HCT116 (cell line): ENCODE results near the gene GBGT1. TPM values are rescaled to one million over a fixed set of nuclear protein-coding genes. Genes with fewer than 3 reads are reported as not detected.
"Not testable (repeated sequence)": the region's sequence is repeated elsewhere in the genome, so short reads cannot be mapped to it uniquely, and the experiment has no call there.

Source experiments
- ATAC-seq: fragments of 200-7000 bp; cut with Tn5 transposase; 2 replicates; pipeline ENCODE4 v1.9.1; 2020; ENCODE audit warnings: mild to moderate bottlenecking, moderate library complexity
- BruUV-seq: library from RNA; stranded (reverse); fragments of 400-500 nt; replicated peaks from 2 replicates; lab custom pipeline; 2021; lab: Mats Ljungman, UMichigan
- CTCF ChIA-PET: fragments of 300-600 bp; sonication (Branson Sonifier 250); formaldehyde crosslinking; loops from one replicate; lab custom pipeline; 2021; ENCODE audit warnings: antibody characterized with exemption; lab: Charles Lee
- POLR2A ChIA-PET: fragments of 300-600, 350-600 bp; sonication (Branson Sonifier 250); formaldehyde crosslinking; loops from one replicate; lab custom pipeline; 2021; ENCODE audit warnings: antibody characterized with exemption; lab: Charles Lee
- RAD21 ChIA-PET, 2 experiments: fragments of 300-600 bp; sonication (Branson Sonifier 250); formaldehyde crosslinking; loops; one replicate each; lab custom pipeline; 2023; ENCODE audit warnings: low total read pairs in 2 of 2; ENCODE audit not compliant: uncharacterized antibody in 2 of 2, unreplicated experiment in 2 of 2, low non-redundant PET in 1 of 2; lab: Charles Lee
- DNase-seq: peaks from one replicate; pipeline ENCODE4 v3.0.0-alpha.2; 2010; ENCODE audit warnings: low read depth, low spot score
- H2AFZ ChIP-seq: fragments of 200-600 bp; shearing (Covaris generic), sonication (generic); 2 replicates; pipeline ENCODE4 v1.6.1; 2017; ENCODE audit warnings: low read depth, mixed run types, mixed read lengths, antibody characterized with exemption, low read length; ENCODE audit not compliant: poor library complexity, severe bottlenecking
- H3K27ac ChIP-seq: 2 replicates; pipeline ENCODE4 v1.5.1; 2012; ENCODE audit warnings: low read depth, low read length
- H3K27me3 ChIP-seq: fragments of 200-600 bp; sonication (generic); 2 replicates; pipeline ENCODE4 v1.6.1; 2016; ENCODE audit warnings: mixed run types, low read length, mixed read lengths; ENCODE audit not compliant: insufficient read depth
- H3K36me3 ChIP-seq, 2 experiments: fragments of 200-500 bp in 1 of 2; fragments of 200-600 bp in 1 of 2; sonication (Bioruptor generic) in 1 of 2; sonication (generic) in 1 of 2; 2 replicates each; pipeline versions ENCODE4 v1.5.1 to v1.6.1; 2014 to 2016; ENCODE audit warnings: low read length in 2 of 2, inconsistent platforms in 1 of 2, mixed read lengths in 1 of 2, mixed run types in 1 of 2; ENCODE audit not compliant: insufficient read depth in 2 of 2, control insufficient read depth in 1 of 2
- H3K4me1 ChIP-seq, 2 experiments: fragments of 200-600 bp in 1 of 2; sonication (generic) in 1 of 2; 2 replicates each; pipeline versions ENCODE4 v1.5.1 to v1.6.1; 2012 to 2017; ENCODE audit warnings: low read length in 2 of 2, inconsistent platforms in 1 of 2, mild to moderate bottlenecking in 1 of 2, mixed read lengths in 1 of 2, mixed run types in 1 of 2, moderate library complexity in 1 of 2; ENCODE audit not compliant: insufficient read depth in 2 of 2, control insufficient read depth in 1 of 2
- H3K4me2 ChIP-seq: fragments of 200-600 bp; sonication (generic); 2 replicates; pipeline ENCODE4 v1.6.1; 2017; ENCODE audit warnings: mixed run types, low read length, mixed read lengths
- H3K4me3 ChIP-seq, 2 experiments: fragments of 200-600 bp in 1 of 2; sonication (generic) in 1 of 2; replicated peaks in 1 of 2; 2 replicates each; pipeline ENCODE4 v1.5.1; 2011 to 2016; ENCODE audit warnings: low read length in 2 of 2, control low read depth in 1 of 2, low read depth in 1 of 2, mild to moderate bottlenecking in 1 of 2, mixed read lengths in 1 of 2, mixed run types in 1 of 2
- H3K79me2 ChIP-seq: fragments of 200-600 bp; sonication (generic); 2 replicates; pipeline ENCODE4 v1.6.1; 2017; ENCODE audit warnings: mild to moderate bottlenecking, mixed run types, low read length, moderate library complexity, mixed read lengths; ENCODE audit not compliant: insufficient read depth
- H3K9ac ChIP-seq: fragments of 200-600 bp; sonication (generic); 2 replicates; pipeline ENCODE4 v1.6.1; 2016; ENCODE audit warnings: low read length, mixed read lengths
- H3K9me2 ChIP-seq: fragments of 200-600 bp; sonication (generic), shearing (Covaris generic); 2 replicates; pipeline ENCODE4 v1.6.1; 2017; ENCODE audit warnings: mixed run types, mild to moderate bottlenecking, moderate library complexity; ENCODE audit not compliant: insufficient read depth
- H3K9me3 ChIP-seq, 2 experiments: fragments of 200-500 bp in 1 of 2; fragments of 200-600 bp in 1 of 2; sonication (Bioruptor generic) in 1 of 2; sonication (generic) in 1 of 2; 2 replicates each; pipeline ENCODE4 v1.6.1; 2014 to 2017; ENCODE audit warnings: low read length in 2 of 2, mixed read lengths in 2 of 2, inconsistent platforms in 1 of 2, low read depth in 1 of 2, mild to moderate bottlenecking in 1 of 2, mixed run types in 1 of 2, moderate library complexity in 1 of 2; ENCODE audit not compliant: control insufficient read depth in 1 of 2, insufficient read depth in 1 of 2
- H4K20me1 ChIP-seq: fragments of 200-600 bp; sonication (generic), shearing (Covaris generic); 2 replicates; pipeline ENCODE4 v1.6.1; 2017; ENCODE audit warnings: mixed run types, mild to moderate bottlenecking, moderate library complexity; ENCODE audit not compliant: insufficient read depth
- ATF3 ChIP-seq: IDR thresholded peaks from 2 replicates; pipeline ENCODE4 v1.6.1; 2012
- CBX3 ChIP-seq: IDR thresholded peaks from 2 replicates; pipeline ENCODE4 v1.6.1; 2012; ENCODE audit warnings: low read depth
- CEBPB ChIP-seq: IDR thresholded peaks from 2 replicates; pipeline ENCODE4 v1.6.1; 2012; ENCODE audit warnings: low read depth
- ELF1 ChIP-seq: IDR thresholded peaks from 2 replicates; pipeline ENCODE4 v1.6.1; 2012; ENCODE audit warnings: low read depth, borderline replicate concordance
- FOSL1 ChIP-seq: IDR thresholded peaks from 2 replicates; pipeline ENCODE4 v1.6.1; 2012; ENCODE audit warnings: low read depth
- JUND ChIP-seq: IDR thresholded peaks from 2 replicates; pipeline ENCODE4 v1.6.1; 2012
- TCF7L2 ChIP-seq: IDR thresholded peaks from 2 replicates; pipeline ENCODE4 v1.7.0; 2011; ENCODE audit warnings: borderline replicate concordance, inconsistent platforms; ENCODE audit not compliant: insufficient read depth, insufficient read length; ENCODE audit errors: extremely low read depth
- ZBTB33 ChIP-seq: IDR thresholded peaks from 2 replicates; pipeline ENCODE4 v1.6.1; 2011; ENCODE audit warnings: mild to moderate bottlenecking, low read length, moderate library complexity; ENCODE audit not compliant: insufficient replicate concordance; ENCODE audit errors: extremely low read depth
- ZFX ChIP-seq: fragments of 450-650 bp; IDR thresholded peaks from 2 replicates; pipeline ENCODE4 v1.6.1; 2017
- intact Hi-C: fragments of 100-400 bp; cut with micrococcal nuclease; formaldehyde crosslinking; loops from 2 replicates; pipeline ENCODE4 v1.10.0; 2022
- total RNA-seq: library from RNA; stranded (reverse); gene quantifications from one replicate; pipeline ENCODE4 v1.2.1, GENCODE V29; 2021; ENCODE audit not compliant: unreplicated experiment

GBGT1 gene
- total RNA-seq, 1 experiment from 2014 or later = 0.34 TPM

- no peak for DNase-seq
- H3K4me2 ChIP-seq = no peak overlapping the region
- ChIA-PET POLR2A (no interaction called here), CTCF (interaction anchor here (1.2 to 1.4 kb wide), 2 partner anchors 10 to 15 kb away, joined by 3 to 6 read pairs; no protein-coding TSS in a partner anchor), RAD21 (no interaction called here)
- H3K79me2 ChIP-seq = no peaks in the 10 kb centered on the region
- H3K9me3 ChIP-seq = no peaks in the 10 kb centered on the region
- no peak overlapping the region for H3K9ac ChIP-seq
- H3K27ac ChIP-seq = no peak overlapping the region
- no peak overlapping the region for H2AFZ ChIP-seq
- TF ChIP-seq FOSL1 = no peak
- TF ChIP-seq ZFX = no peak
- TF ChIP-seq JUND = no peak
- no peak for TF ChIP-seq CBX3
- H4K20me1 ChIP-seq = no peaks in the 10 kb centered on the region
- no peaks in the 10 kb centered on the region for H3K9me2 ChIP-seq
- H3K27me3 ChIP-seq = 0 out of 2 replicates have a peak, but pooled peaks cover 4% of the 10 kb centered on the region
- H3K4me3 ChIP-seq = no peak overlapping the region
- BruUV-seq = no TSS peak
- no peak for ATAC-seq
- intact Hi-C loops = no loop called here
- H3K4me1 ChIP-seq = no peaks in the 10 kb centered on the region
- no peaks in the 10 kb centered on the region for H3K36me3 ChIP-seq
Measured at GRCh38 chr9:133171161-133171961, 7.6 kb upstream of the GBGT1 start.

GRCh38 chr9:133170716-133171115 lies 7.0 kb upstream of the GBGT1 start:
- CTCF ChIA-PET = interaction anchor here (1.4 kb wide), 1 partner anchor 10 kb away, joined by 3 read pairs; no protein-coding TSS in a partner anchor
- Histone ChIP-seq H3K4me3 (no peak overlapping the region), H3K9me3 (no peaks in the 10 kb centered on the region), H3K9me2 (no peaks in the 10 kb centered on the region), H3K27me3 (0 out of 2 replicates have a peak, but pooled peaks cover 4% of the 10 kb centered on the region)
- no peak for ATAC-seq
- TF ChIP-seq ATF3 = no peak
- TF ChIP-seq CEBPB = no peak
- TF ChIP-seq ZBTB33 = no peak
- no peak for TF ChIP-seq FOSL1
- no peak for TF ChIP-seq CBX3
- TF ChIP-seq TCF7L2 = no peak
- no peak for TF ChIP-seq ELF1
- TF ChIP-seq JUND = no peak
- TF ChIP-seq, all 23 proteins: peak for 0
- Histone ChIP-seq H3K27ac (no peak overlapping the region), H3K9ac (no peak overlapping the region), H4K20me1 (no peaks in the 10 kb centered on the region), H3K4me1 (no peaks in the 10 kb centered on the region), H3K4me2 (no peak overlapping the region), H3K36me3 (no peaks in the 10 kb centered on the region), H3K79me2 (no peaks in the 10 kb centered on the region), H2AFZ (no peak overlapping the region)
- POLR2A ChIA-PET = no interaction called here
- RAD21 ChIA-PET = no interaction called here
- BruUV-seq = no TSS peak
- DNase-seq = no peak
- intact Hi-C loops = no loop called here

GRCh38 chr9:133169687-133170086 lies 6.0 kb upstream of the GBGT1 start:
- H3K27me3 ChIP-seq, BruUV-seq, ATAC-seq, H3K79me2 ChIP-seq, H3K4me1 ChIP-seq, H3K9me3 ChIP-seq, H2AFZ ChIP-seq, H3K4me3 ChIP-seq, DNase-seq, POLR2A ChIA-PET, H3K4me2 ChIP-seq, CTCF ChIA-PET, RAD21 ChIA-PET, H3K9me2 ChIP-seq, H3K27ac ChIP-seq, intact Hi-C loops, H3K9ac ChIP-seq, H3K36me3 ChIP-seq, H4K20me1 ChIP-seq: not testable (repeated sequence)
